H1 (cell line): Measurements from ENCODE around the gene UCHL1. TPM values are rescaled to one million over a fixed set of nuclear protein-coding genes. Genes with fewer than 3 reads are reported as not detected.

Source experiments
- CTCF ChIA-PET: fragments of 300-600 bp; sonication (Branson Sonifier 250); formaldehyde crosslinking; loops from one replicate; lab custom pipeline; 2021; ENCODE audit not compliant: partially characterized antibody; lab: Charles Lee
- POLR2A ChIA-PET: fragments of 300-600 bp; sonication (Branson Sonifier 250); formaldehyde crosslinking; loops from one replicate; lab custom pipeline; 2021; ENCODE audit warnings: inconsistent platforms; ENCODE audit not compliant: partially characterized antibody; lab: Charles Lee
- DNase-seq, 2 experiments: peaks; one replicate each; pipeline versions ENCODE4 v3.0.0 to v3.0.0-alpha.2; 2010 to 2022; ENCODE audit warnings: low spot score in 2 of 2, low read depth in 1 of 2, mixed read lengths in 1 of 2
- FAIRE-seq: peaks from 2 replicates; lab custom pipeline; 2011; peaks lifted over from hg19 to GRCh38; lab: Jason Lieb, UNC
- H2AFZ ChIP-seq: 2 replicates; pipeline ENCODE4 v1.8.1; 2012; ENCODE audit warnings: low read length, inconsistent platforms
- H2AK5ac ChIP-seq: 2 replicates; pipeline ENCODE4 v1.6.1; 2013; ENCODE audit warnings: low read depth, low read length
- H2BK120ac ChIP-seq: replicated peaks from 2 replicates; pipeline ENCODE3; 2013; ENCODE audit warnings: low read depth, low read length, inconsistent platforms
- H2BK12ac ChIP-seq: 2 replicates; pipeline ENCODE4 v1.6.1; 2013; ENCODE audit warnings: low read depth, low read length
- H2BK15ac ChIP-seq: 2 replicates; pipeline ENCODE4 v1.6.1; 2013; ENCODE audit warnings: low read length
- H2BK20ac ChIP-seq: 2 replicates; pipeline ENCODE4 v1.6.1; 2013; ENCODE audit warnings: low read length
- H2BK5ac ChIP-seq: 2 replicates; pipeline ENCODE4 v1.6.1; 2013; ENCODE audit warnings: low read depth, low read length
- H3K14ac ChIP-seq: 2 replicates; pipeline ENCODE4 v1.6.1; 2013; ENCODE audit warnings: inconsistent platforms; ENCODE audit not compliant: insufficient read length
- H3K18ac ChIP-seq: 2 replicates; pipeline ENCODE4 v1.6.1; 2013; ENCODE audit warnings: low read length; ENCODE audit errors: extremely low read depth
- H3K23ac ChIP-seq: 2 replicates; pipeline ENCODE4 v1.6.1; 2013; ENCODE audit warnings: inconsistent platforms; ENCODE audit not compliant: insufficient read length
- H3K23me2 ChIP-seq: 2 replicates; pipeline ENCODE4 v1.6.1; 2013; ENCODE audit warnings: low read depth, low read length
- H3K27ac ChIP-seq: 2 replicates; pipeline ENCODE4 v1.6.1; 2011; ENCODE audit warnings: low read depth, low read length, inconsistent platforms
- H3K27me3 ChIP-seq, 4 experiments: replicated peaks in 1 of 4; 1 replicate in 1 of 4; 2 replicates in 3 of 4; pipeline versions ENCODE4 v1.6.1 to v1.8.1; 2011 to 2013; ENCODE audit warnings: low read length in 3 of 4, mild to moderate bottlenecking in 3 of 4, inconsistent platforms in 2 of 4, mixed read lengths in 2 of 4, moderate library complexity in 1 of 4; ENCODE audit not compliant: control insufficient read depth in 3 of 4, insufficient read depth in 3 of 4; ENCODE audit errors: extremely low read depth in 1 of 4
- H3K36me3 ChIP-seq, 4 experiments: 2 replicates each; pipeline versions ENCODE4 v1.6.1 to v1.8.1; 2011 to 2013; ENCODE audit warnings: mild to moderate bottlenecking in 4 of 4, low read length in 3 of 4, moderate library complexity in 2 of 4, control low read depth in 1 of 4, inconsistent platforms in 1 of 4; ENCODE audit not compliant: insufficient read depth in 4 of 4, control insufficient read depth in 2 of 4
- H3K4ac ChIP-seq: replicated peaks from 2 replicates; pipeline ENCODE3; 2013; ENCODE audit warnings: low read length, low read depth, mixed read lengths, inconsistent platforms; ENCODE audit not compliant: insufficient read length
- H3K4me1 ChIP-seq, 4 experiments: replicated peaks in 1 of 4; 1 replicate in 1 of 4; 2 replicates in 3 of 4; pipeline versions ENCODE4 v1.6.1 to v1.8.1; 2011 to 2013; ENCODE audit warnings: low read length in 3 of 4, inconsistent platforms in 2 of 4, mixed read lengths in 1 of 4; ENCODE audit not compliant: insufficient read depth in 4 of 4, control insufficient read depth in 3 of 4
- H3K4me2 ChIP-seq, 2 experiments: 2 replicates each; pipeline versions ENCODE4 v1.6.1 to v1.8.1; 2011 to 2013; ENCODE audit warnings: low read depth in 2 of 2, low read length in 2 of 2, control low read depth in 1 of 2, inconsistent platforms in 1 of 2, mild to moderate bottlenecking in 1 of 2; ENCODE audit not compliant: insufficient read depth in 1 of 2
- H3K4me3 ChIP-seq, 4 experiments: fragments of 200-600, 300-600 bp in 1 of 4; sonication (generic), shearing (Covaris generic), sonication (Bioruptor Twin) in 1 of 4; 2 replicates each; pipeline versions ENCODE4 v1.5.1 to v1.8.1; 2011 to 2016; ENCODE audit warnings: low read length in 4 of 4, low read depth in 3 of 4, control low read depth in 2 of 4, inconsistent platforms in 2 of 4, mild to moderate bottlenecking in 2 of 4, mixed read lengths in 1 of 4, moderate library complexity in 1 of 4; ENCODE audit not compliant: insufficient read depth in 2 of 4; ENCODE audit errors: extremely low read depth in 1 of 4
- H3K56ac ChIP-seq: replicated peaks from 2 replicates; pipeline ENCODE3; 2013; ENCODE audit warnings: low read depth, mild to moderate bottlenecking, mixed read lengths, low read length, inconsistent platforms; ENCODE audit not compliant: insufficient read length
- H3K79me1 ChIP-seq: 2 replicates; pipeline ENCODE4 v1.6.1; 2013; ENCODE audit warnings: low read depth, low read length, control low read depth
- H3K79me2 ChIP-seq, 2 experiments: 2 replicates each; pipeline versions ENCODE4 v1.6.1 to v1.8.1; 2012 to 2013; ENCODE audit warnings: low read length in 2 of 2, mild to moderate bottlenecking in 2 of 2, inconsistent platforms in 1 of 2; ENCODE audit not compliant: insufficient read depth in 2 of 2, control insufficient read depth in 1 of 2
- H3K9ac ChIP-seq, 4 experiments: replicated peaks in 1 of 4; 1 replicate in 1 of 4; 2 replicates in 3 of 4; pipeline versions ENCODE4 v1.6.1 to v1.8.1; 2011 to 2013; ENCODE audit warnings: low read depth in 3 of 4, low read length in 3 of 4, control low read depth in 2 of 4, mild to moderate bottlenecking in 2 of 4, moderate library complexity in 2 of 4, inconsistent platforms in 1 of 4; ENCODE audit errors: extremely low read depth in 1 of 4
- H3K9me3 ChIP-seq, 2 experiments: 2 replicates each; pipeline versions ENCODE4 v1.6.1 to v1.8.1; 2012 to 2013; ENCODE audit warnings: mild to moderate bottlenecking in 2 of 2, moderate library complexity in 2 of 2, control low read depth in 1 of 2, inconsistent platforms in 1 of 2, low read depth in 1 of 2, low read length in 1 of 2, mixed read lengths in 1 of 2; ENCODE audit not compliant: insufficient read depth in 2 of 2
- H4K20me1 ChIP-seq, 2 experiments: replicated peaks in 1 of 2; 2 replicates each; pipeline versions ENCODE3 to v1.8.1; 2011 to 2013; ENCODE audit warnings: inconsistent platforms in 2 of 2, low read length in 2 of 2, mild to moderate bottlenecking in 1 of 2; ENCODE audit not compliant: insufficient read depth in 2 of 2, control insufficient read depth in 1 of 2
- H4K5ac ChIP-seq: 2 replicates; pipeline ENCODE4 v1.6.1; 2013; ENCODE audit warnings: low read length, low read depth, mixed read lengths, inconsistent platforms; ENCODE audit not compliant: insufficient read length
- H4K8ac ChIP-seq: 2 replicates; pipeline ENCODE4 v1.8.0; 2013; ENCODE audit warnings: mild to moderate bottlenecking, moderate library complexity, low read length, inconsistent platforms; ENCODE audit not compliant: insufficient read depth; ENCODE audit errors: extremely low read depth
- H4K91ac ChIP-seq: replicated peaks from 2 replicates; pipeline ENCODE3; 2013; ENCODE audit warnings: low read length, mixed read lengths, inconsistent platforms; ENCODE audit not compliant: insufficient read length
- MAFK ChIP-seq: IDR thresholded peaks from 2 replicates; pipeline ENCODE4 v1.6.1; 2012; ENCODE audit warnings: low read depth, mild to moderate bottlenecking, improper control_type of control experiment, low read length
- POU5F1 ChIP-seq: IDR thresholded peaks from 2 replicates; pipeline ENCODE4 v1.6.1; 2011; ENCODE audit warnings: low read depth, mild to moderate bottlenecking, low read length, moderate library complexity
- WGBS, 2 experiments: shearing (Covaris generic) in 1 of 2; methylation state at CpG; one replicate each; pipeline versions ENCODE4 v1.1.6 to v1.1.7; 2013 to 2015; ENCODE audit warnings: low lambda C conversion rate in 2 of 2, mixed read lengths in 2 of 2, inconsistent platforms in 1 of 2, low coverage in 1 of 2, missing lambda C conversion rate in 1 of 2; ENCODE audit not compliant: insufficient replicate concordance in 2 of 2, insufficient coverage in 1 of 2, insufficient read length in 1 of 2; ENCODE audit errors: extremely low coverage in 1 of 2, missing lambda C conversion rate in 1 of 2; 5-methylcytosine and 5-hydroxymethylcytosine counted together
- polyA plus RNA-seq, 7 experiments: library from polyadenylated mRNA; depleted of rRNA in 3 of 7; stranded (reverse) in 5 of 7; unstranded in 2 of 7; fragments of >200 nt in 5 of 7; fragments of 200-250 nt in 2 of 7; gene quantifications; 1 replicate in 5 of 7; 2 replicates in 1 of 7; 4 replicates in 1 of 7; pipeline versions ENCODE4 v1.2.1 to v1.2.3, GENCODE V29; 2011 to 2013; ENCODE audit warnings: missing spikeins in 2 of 7, mixed read lengths in 2 of 7
- total RNA-seq: library from RNA; stranded (reverse); fragmentation: NEBNext Ultra II Directional; extraction: Animal tissue kit (Norgen Biotek cat#: 25700); gene quantifications from 2 replicates; pipeline ENCODE4 v1.2.1, GENCODE V29; 2021

The UCHL1 gene
- total and polyA plus RNA-seq, 2 of the 8 experiments (the other 6 are each of a cell fraction or from before 2014, with no cell fraction given) = 781 to 1,717 TPM

- H4K91ac ChIP-seq = no peak overlapping the region
- WGBS, 2 experiments = 69% methylated on average over 2 of the region's 2 CpGs; no CpG with 5 or more reads in 1 of the 2 experiments
These were observed 41.1 kb downstream of the UCHL1 start for GRCh38 chr4:41297832-41298231.

More at GRCh38 chr4:41297832-41298231, 41.1 kb downstream of the UCHL1 start:
- Histone ChIP-seq H2BK12ac (no peak overlapping the region), H3K18ac (no peak overlapping the region), H3K23me2 (no peaks in the 10 kb centered on the region), H2BK20ac (no peak overlapping the region), H3K79me1 (no peaks in the 10 kb centered on the region), H3K4me3 (no peak overlapping the region), H3K36me3 (no peaks in the 10 kb centered on the region), H2BK15ac (no peak overlapping the region), H3K4me1 (no peaks in the 10 kb centered on the region), H3K79me2 (no peaks in the 10 kb centered on the region), H2BK5ac (no peak overlapping the region), H4K8ac (no peak overlapping the region), H3K23ac (no peak overlapping the region), H2AK5ac (no peak overlapping the region), H2AFZ (no peak overlapping the region; the same call in none of the 2 replicates), H3K9ac (no peak overlapping the region), H3K9me3 (peaks cover 13 to 19% of the 10 kb centered on the region in 2 experiments; a peak in 3 of 4 replicates), H3K56ac (no peak overlapping the region), H4K20me1 (no peaks in the 10 kb centered on the region), H3K14ac (no peak overlapping the region), H3K4ac (no peak overlapping the region), H2BK120ac (no peak overlapping the region), H3K27me3 (no peaks in the 10 kb centered on the region), H3K4me2 (no peak overlapping the region), H4K5ac (no peak overlapping the region), H3K27ac (no peak overlapping the region)
- DNase-seq = no peak
- POLR2A ChIA-PET = no interaction called here
- FAIRE-seq = no peak
- TF ChIP-seq POU5F1 = no peak
- peak; percentile 39; the same call in 1 of the 2 replicates for TF ChIP-seq MAFK
- CTCF ChIA-PET = interaction anchor here (0.6 to 1.8 kb wide), 7 partner anchors 10 to 1824 kb away, joined by 3 to 5 read pairs (median 3); no protein-coding TSS in a partner anchor
